HepG2 (cell line): ENCODE data around the gene TBC1D30. TPM values are rescaled to one million over a fixed set of nuclear protein-coding genes. Genes with fewer than 3 reads are reported as not detected.

Experiments
- ATAC-seq: fragments of 200-7000 bp; cut with Tn5 transposase; 3 replicates; pipeline ENCODE4 v1.9.1; 2020; ENCODE audit warnings: mild to moderate bottlenecking, moderate library complexity
- Bru-seq: library from RNA; stranded (reverse); fragments of 400-500 nt; gene quantifications from one replicate; lab custom pipeline; 2021; lab: Mats Ljungman, UMichigan
- BruChase-seq, 2 experiments: library from RNA; stranded (reverse); fragments of 400-500 nt; gene quantifications; one replicate each; lab custom pipeline; 2021; lab: Mats Ljungman, UMichigan
- BruUV-seq: library from RNA; stranded (reverse); fragments of 400-500 nt; replicated peaks from 2 replicates; lab custom pipeline; 2021; lab: Mats Ljungman, UMichigan
- CTCF ChIA-PET: fragments of 300-600 bp; formaldehyde crosslinking; extraction: SDS; loops from one replicate; lab custom pipeline; 2021; ENCODE audit warnings: low total read pairs, inconsistent platforms, low intra/inter-chr PET ratio; lab: Yijun Ruan, JAX
- POLR2A ChIA-PET: fragments of 350-600 bp; sonication (Branson Sonifier 250); formaldehyde crosslinking; loops from one replicate; lab custom pipeline; 2020; ENCODE audit warnings: antibody characterized with exemption, inconsistent platforms; lab: Yijun Ruan, JAX
- DNase-seq: peaks from one replicate; pipeline ENCODE4 v3.0.0-alpha.2; 2015; ENCODE audit warnings: low spot score
- FAIRE-seq: peaks from 3 replicates; lab custom pipeline; 2011; peaks lifted over from hg19 to GRCh38; lab: Jason Lieb, UNC
- H2AFZ ChIP-seq: one replicate; pipeline ENCODE4 v1.6.1; 2011; ENCODE audit warnings: low read length, inconsistent platforms
- H3K27ac ChIP-seq: fragments of 300-600 bp; 3 replicates; pipeline ENCODE4 v1.8.0; 2011; ENCODE audit warnings: mixed run types, mild to moderate bottlenecking, mixed read lengths, low read length, inconsistent platforms; ENCODE audit not compliant: insufficient read depth; ENCODE audit errors: extremely low read length
- H3K27me3 ChIP-seq, 2 experiments: fragments of 200-600 bp in 1 of 2; 2 replicates in 1 of 2; 3 replicates in 1 of 2; pipeline versions ENCODE4 v1.6.0 to v1.8.0; 2011; ENCODE audit warnings: low read length in 2 of 2, mild to moderate bottlenecking in 2 of 2, moderate library complexity in 2 of 2, inconsistent platforms in 1 of 2; ENCODE audit not compliant: insufficient read depth in 2 of 2, control insufficient read depth in 1 of 2
- H3K36me3 ChIP-seq, 2 experiments: fragments of 200-600 bp in 1 of 2; replicated peaks in 1 of 2; 2 replicates in 1 of 2; 3 replicates in 1 of 2; pipeline versions ENCODE4 v1.5.1 to v1.8.0; 2011; ENCODE audit warnings: low read length in 2 of 2, inconsistent platforms in 1 of 2; ENCODE audit not compliant: insufficient read depth in 2 of 2, control insufficient read depth in 1 of 2
- H3K4me1 ChIP-seq: 2 replicates; pipeline ENCODE4 v1.5.1; 2012; ENCODE audit warnings: low read length, inconsistent platforms; ENCODE audit not compliant: insufficient read depth
- H3K4me2 ChIP-seq: 2 replicates; pipeline ENCODE4 v1.6.0; 2011; ENCODE audit warnings: low read depth, low read length, inconsistent platforms
- H3K4me3 ChIP-seq, 3 experiments: fragments of 200-600 bp in 1 of 3; sonication (generic), shearing (Covaris generic) in 1 of 3; replicated peaks in 1 of 3; 2 replicates each; pipeline ENCODE4 v1.5.1; 2011 to 2016; ENCODE audit warnings: low read length in 3 of 3, inconsistent platforms in 2 of 3, low read depth in 2 of 3, mild to moderate bottlenecking in 2 of 3, control low read depth in 1 of 3, mixed read lengths in 1 of 3; ENCODE audit not compliant: insufficient read depth in 1 of 3
- H3K79me2 ChIP-seq: one replicate; pipeline ENCODE4 v1.6.1; 2011; ENCODE audit warnings: low read length, inconsistent platforms; ENCODE audit not compliant: insufficient read depth
- H3K9ac ChIP-seq: 2 replicates; pipeline ENCODE4 v1.6.0; 2011; ENCODE audit warnings: mild to moderate bottlenecking, low read depth, low read length, inconsistent platforms; ENCODE audit not compliant: insufficient read depth
- H3K9me3 ChIP-seq: 2 replicates; pipeline ENCODE4 v1.5.1; 2012; ENCODE audit warnings: mild to moderate bottlenecking, low read length
- H4K20me1 ChIP-seq: 2 replicates; pipeline ENCODE4 v1.6.0; 2011; ENCODE audit warnings: inconsistent platforms, mild to moderate bottlenecking, low read length, moderate library complexity; ENCODE audit not compliant: insufficient read depth
- KAT7 ChIP-seq: IDR thresholded peaks from 2 replicates; pipeline ENCODE4 v1.6.1; 2018; ENCODE audit warnings: borderline replicate concordance, missing compliant biosample characterization
- KDM5A ChIP-seq: fragments of 200-600 bp; sonication (generic); IDR thresholded peaks from 2 replicates; pipeline ENCODE4 v1.7.0; 2018; ENCODE audit warnings: antibody characterized with exemption, mild to moderate bottlenecking, low read length, borderline replicate concordance
- ZFAT ChIP-seq: sonication (generic); formaldehyde crosslinking; conservative IDR thresholded peaks from 2 replicates; pipeline ENCODE4 v1.8.1; 2023; ENCODE audit warnings: missing genetic modification reagents, inconsistent platforms
- ZNF318 ChIP-seq: sonication (generic); formaldehyde crosslinking; IDR thresholded peaks from 2 replicates; pipeline ENCODE4 v1.4.0; 2020; ENCODE audit warnings: mild to moderate bottlenecking, missing genetic modification reagents
- ZNF546 ChIP-seq: sonication (generic); formaldehyde crosslinking; conservative IDR thresholded peaks from 2 replicates; pipeline ENCODE4 v1.8.1; 2023; ENCODE audit warnings: mild to moderate bottlenecking, missing genetic modification reagents
- WGBS: methylation state at CpG from one replicate; pipeline ENCODE4 v1.1.6; 2017; ENCODE audit warnings: low lambda C conversion rate; 5-methylcytosine and 5-hydroxymethylcytosine counted together
- in situ Hi-C: cut with HindIII; loops from 2 replicates; pipeline ENCODE4 v1.10.0; 2017; ENCODE audit warnings: low pct_unique_long_range_greater_than_20kb; ENCODE audit not compliant: extremely low pct_ligation_motif_present
- intact Hi-C: fragments of 100-400 bp; cut with micrococcal nuclease; formaldehyde crosslinking; loops from one replicate; pipeline ENCODE4 v1.10.0; 2022; ENCODE audit not compliant: unreplicated experiment
- long read RNA-seq, 2 experiments: library from RNA in 1 of 2; library from polyadenylated mRNA in 1 of 2; stranded (forward) in 1 of 2; unstranded in 1 of 2; transcript quantifications; one replicate each; pipeline ENCODE4 v2.0.0, GENCODE V29; 2019 to 2022
- polyA minus RNA-seq, 3 experiments: library from RNA; depleted of rRNA, polyadenylated mRNA; stranded (reverse); fragments of >200 nt; gene quantifications; 2 replicates each; pipeline ENCODE4 v1.2.3, GENCODE V29; 2011; ENCODE audit warnings: low replicate concordance in 1 of 3
- polyA plus RNA-seq, 8 experiments: library from polyadenylated mRNA; depleted of rRNA in 3 of 8; stranded (reverse) in 7 of 8; unstranded in 1 of 8; fragments of >200 nt; fragmentation: Illumina TruSeq in 4 of 8; extraction: Trizol in 4 of 8; gene quantifications; 2 replicates each; pipeline versions ENCODE4 v1.2.1 to v1.2.3, GENCODE V29; 2011 to 2016; ENCODE audit warnings: low read depth in 4 of 8, missing spikeins in 1 of 8, mixed read lengths in 1 of 8; ENCODE audit not compliant: insufficient read depth in 1 of 8
- total RNA-seq, 5 experiments: library from RNA; depleted of rRNA; stranded (reverse); fragments of >200 nt; fragmentation: Illumina TruSeq; extraction: Trizol; gene quantifications; 2 replicates each; pipeline ENCODE4 v1.2.3, GENCODE V29; 2016; ENCODE audit warnings: low read depth in 1 of 5

TBC1D30 gene, protein sequence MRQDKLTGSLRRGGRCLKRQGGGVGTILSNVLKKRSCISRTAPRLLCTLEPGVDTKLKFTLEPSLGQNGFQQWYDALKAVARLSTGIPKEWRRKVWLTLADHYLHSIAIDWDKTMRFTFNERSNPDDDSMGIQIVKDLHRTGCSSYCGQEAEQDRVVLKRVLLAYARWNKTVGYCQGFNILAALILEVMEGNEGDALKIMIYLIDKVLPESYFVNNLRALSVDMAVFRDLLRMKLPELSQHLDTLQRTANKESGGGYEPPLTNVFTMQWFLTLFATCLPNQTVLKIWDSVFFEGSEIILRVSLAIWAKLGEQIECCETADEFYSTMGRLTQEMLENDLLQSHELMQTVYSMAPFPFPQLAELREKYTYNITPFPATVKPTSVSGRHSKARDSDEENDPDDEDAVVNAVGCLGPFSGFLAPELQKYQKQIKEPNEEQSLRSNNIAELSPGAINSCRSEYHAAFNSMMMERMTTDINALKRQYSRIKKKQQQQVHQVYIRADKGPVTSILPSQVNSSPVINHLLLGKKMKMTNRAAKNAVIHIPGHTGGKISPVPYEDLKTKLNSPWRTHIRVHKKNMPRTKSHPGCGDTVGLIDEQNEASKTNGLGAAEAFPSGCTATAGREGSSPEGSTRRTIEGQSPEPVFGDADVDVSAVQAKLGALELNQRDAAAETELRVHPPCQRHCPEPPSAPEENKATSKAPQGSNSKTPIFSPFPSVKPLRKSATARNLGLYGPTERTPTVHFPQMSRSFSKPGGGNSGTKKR
- total RNA-seq (2016; rRNA removed; fragmentation: Illumina TruSeq; extraction: Trizol): 0.21 and 0.42 TPM in 2 replicates
- not detected in 2 replicates for total RNA-seq (2016; cell fraction: cytosol; rRNA removed; fragmentation: Illumina TruSeq; extraction: Trizol; ENCODE audit: low read depth)
- total RNA-seq (2016; cell fraction: insoluble cytoplasmic fraction; rRNA removed; fragmentation: Illumina TruSeq; extraction: Trizol): 0.30 and 0.33 TPM in 2 replicates
- total RNA-seq (2016; cell fraction: membrane; rRNA removed; fragmentation: Illumina TruSeq; extraction: Trizol): 0.25 and 0.28 TPM in 2 replicates
- 0.31 TPM in 1 of 2 replicates, not detected in the other for total RNA-seq (2016; cell fraction: nucleus; rRNA removed; fragmentation: Illumina TruSeq; extraction: Trizol)
- polyA plus RNA-seq (2011; rRNA removed): 0.35 and 0.67 TPM in 2 replicates
- polyA plus RNA-seq (2011; cell fraction: cytosol; rRNA removed): 0.63 and 0.83 TPM in 2 replicates
- polyA plus RNA-seq (2011; cell fraction: nucleus; rRNA removed): 0.36 and 0.56 TPM in 2 replicates
- 0.13 and 0.19 TPM in 2 replicates for polyA plus RNA-seq (2012)
- polyA plus RNA-seq (2016; cell fraction: cytosol; fragmentation: Illumina TruSeq; extraction: Trizol; ENCODE audit: low read depth): 0.07 TPM in 1 of 2 replicates, not detected in the other
- polyA plus RNA-seq (2016; cell fraction: insoluble cytoplasmic fraction; fragmentation: Illumina TruSeq; extraction: Trizol; ENCODE audit: low read depth): 0.44 and 0.53 TPM in 2 replicates
- 0.19 TPM in 1 of 2 replicates, not detected in the other for polyA plus RNA-seq (2016; cell fraction: membrane; fragmentation: Illumina TruSeq; extraction: Trizol; ENCODE audit: low read depth)
- polyA plus RNA-seq (2016; cell fraction: nucleus; fragmentation: Illumina TruSeq; extraction: Trizol; ENCODE audit: insufficient read depth, low read depth): 0.15 TPM in 1 of 2 replicates, not detected in the other
- 0.02 and 10.0 TPM in 2 replicates for polyA minus RNA-seq (2011; rRNA and poly(A)+ RNA removed; ENCODE audit: low replicate concordance)
- not detected in 2 replicates for polyA minus RNA-seq (2011; cell fraction: cytosol; rRNA and poly(A)+ RNA removed)
- polyA minus RNA-seq (2011; cell fraction: nucleus; rRNA and poly(A)+ RNA removed): 0.25 and 0.77 TPM in 2 replicates
- Bru-seq, nascent RNA: percentile 25 among the genes with signal in this experiment
- BruChase-seq, experiment 1, labeled RNA remaining after a 6-hour chase: percentile 21 among the genes with signal in this experiment
- percentile 25 among the genes with signal in this experiment for BruChase-seq, experiment 2, labeled RNA remaining after a 2-hour chase
- long read RNA-seq, experiment 1: 0 reads
- long read RNA-seq, experiment 2, partial matches to known transcripts: 0 of 3 reads
- long read RNA-seq, experiment 2, other reads (novel, unspliced or antisense): 3 of 3 reads

GRCh38 chr12:64824500-64825142 is at the start of gene TBC1D30:
TBC1D30 (plus strand) TSS chr12:64824647; CDS start chr12:64824880, 233 bp downstream.
- H3K4me2 ChIP-seq: peak within 1 kb of the TSS; percentile 53
- ChIA-PET CTCF (no interaction called here), POLR2A (no interaction called here)
- peaks cover 6 to 30% of the 10 kb centered on the region in 2 experiments; a peak in 4 of 5 replicates for H3K27me3 ChIP-seq
- peaks cover 6% of the 10 kb centered on the region; the same call in 1 of the 2 replicates for H3K9me3 ChIP-seq
- H3K9ac ChIP-seq: no peak within 1 kb of the TSS
- H2AFZ ChIP-seq: no peak within 1 kb of the TSS
- no peaks in the 10 kb centered on the region for H4K20me1 ChIP-seq
- no peaks in the 10 kb centered on the region for H3K4me1 ChIP-seq
- ATAC-seq (peak; percentile 79), FAIRE-seq (no peak), DNase-seq (no peak)
- H3K4me3 ChIP-seq: peak within 1 kb of the TSS in 1 of 3 experiments; percentile 46; a peak in 1 of 6 replicates
- intact Hi-C loops (no loop called here), in situ Hi-C loops (no loop called here)
- 3% methylated on average over 6 of the region's 69 CpGs for WGBS
- no TSS peak for BruUV-seq
- H3K27ac ChIP-seq: no peak within 1 kb of the TSS
- H3K79me2 ChIP-seq: no peaks in the 10 kb centered on the region
- H3K36me3 ChIP-seq: no peaks in the 10 kb centered on the region
- TF ChIP-seq ZFAT (no peak), ZNF318 (CRISPR knock-in tag) (no peak), ZNF546 (CRISPR knock-in tag) (no peak), KDM5A (no peak), KAT7 (no peak)
